GM04504 (cell line): ENCODE measurements around the gene RMI1.
A peak's percentile ranks its signal among the peaks of the same experiment; 100 is the strongest.

Source experiments
- DNase-seq: peaks from one replicate; pipeline ENCODE4 v3.0.0-alpha.2; 2012; ENCODE audit warnings: low read depth

The RMI1 gene

GRCh38 chr9:83969602-83970001 lies 11.0 kb upstream of the RMI1 start:
- DNase-seq = no peak

GRCh38 chr9:83971485-83971884 lies 9.1 kb upstream of the RMI1 start:
- no peak for DNase-seq

DNA sequence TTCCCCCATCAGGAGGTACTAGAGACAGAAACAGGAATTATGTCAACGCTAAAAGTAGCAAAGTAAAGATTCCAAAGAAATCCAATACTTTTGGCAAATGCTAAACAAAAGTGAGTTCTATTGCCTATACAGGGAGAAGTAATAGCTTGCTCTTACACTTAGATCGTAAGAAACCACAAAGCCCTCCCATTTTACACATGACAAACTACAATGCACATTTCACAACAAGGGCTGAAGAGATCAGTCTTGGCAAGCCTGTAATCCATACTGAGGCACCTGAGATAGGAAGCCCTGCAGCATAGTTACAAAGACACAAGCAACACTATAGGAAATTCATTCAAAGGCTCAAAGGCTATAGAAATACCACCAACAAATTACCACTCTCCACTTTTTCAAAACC lies 8.3 kb upstream of the RMI1 start:
- no peak for DNase-seq

- DNase-seq = no peak
Measured at GRCh38 chr9:83975300-83975699, 5.3 kb upstream of the RMI1 start.

DNA sequence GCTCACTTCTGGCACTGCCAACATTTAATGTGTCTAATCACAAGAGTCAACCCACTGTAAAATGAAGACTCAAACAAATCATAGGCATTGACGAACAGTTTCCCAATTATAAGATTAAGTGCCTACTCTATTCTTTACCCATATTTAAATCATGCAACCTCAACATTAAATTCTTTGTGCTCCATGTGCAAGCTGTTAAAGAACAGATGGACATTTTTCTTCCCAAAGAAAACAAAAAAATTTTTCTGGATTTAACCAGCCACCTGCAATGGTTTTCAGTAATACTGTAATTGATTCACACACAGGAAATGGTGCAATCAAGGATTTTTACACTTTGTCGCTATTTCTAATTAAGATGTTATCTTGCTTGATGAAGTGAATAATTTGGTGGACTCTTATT lies 4.2 kb upstream of the RMI1 start:
- DNase-seq = no peak

- no peak for DNase-seq
Measured at GRCh38 chr9:83977196-83977595, 3.4 kb upstream of the RMI1 start.

- peak; percentile 61 for DNase-seq
Measured at GRCh38 chr9:83978992-83979811, 1.4 kb upstream of the RMI1 start.

- peak; percentile 98 for DNase-seq
Measured at GRCh38 chr9:83979812-83980394, 702 bp upstream of the RMI1 start, which contains the start of gene HNRNPK. HNRNPK (minus strand) TSS chr9:83980215; CDS start chr9:83978252, 1,963 bp downstream.

GRCh38 chr9:83981126-83981871 lies 694 bp downstream of the RMI1 start:
- no peak for DNase-seq

- DNase-seq = no peak
Measured at GRCh38 chr9:83986195-83986594, 5.6 kb downstream of the RMI1 start.

GRCh38 chr9:83986765-83987401 lies 6.3 kb downstream of the RMI1 start:
- DNase-seq = no peak

- DNase-seq = no peak
Measured at GRCh38 chr9:83987402-83987791, 6.8 kb downstream of the RMI1 start.

GRCh38 chr9:83988411-83988810 lies 7.8 kb downstream of the RMI1 start:
- DNase-seq = no peak

- no peak for DNase-seq
Measured at GRCh38 chr9:83991355-83991754, 10.8 kb downstream of the RMI1 start.

GRCh38 chr9:83992407-83992806 lies 11.8 kb downstream of the RMI1 start:
- DNase-seq = no peak

GRCh38 chr9:83992901-83993300 lies 12.3 kb downstream of the RMI1 start:
- no peak for DNase-seq

GRCh38 chr9:83996126-83996525 lies 15.5 kb downstream of the RMI1 start:
- no peak for DNase-seq

DNA sequence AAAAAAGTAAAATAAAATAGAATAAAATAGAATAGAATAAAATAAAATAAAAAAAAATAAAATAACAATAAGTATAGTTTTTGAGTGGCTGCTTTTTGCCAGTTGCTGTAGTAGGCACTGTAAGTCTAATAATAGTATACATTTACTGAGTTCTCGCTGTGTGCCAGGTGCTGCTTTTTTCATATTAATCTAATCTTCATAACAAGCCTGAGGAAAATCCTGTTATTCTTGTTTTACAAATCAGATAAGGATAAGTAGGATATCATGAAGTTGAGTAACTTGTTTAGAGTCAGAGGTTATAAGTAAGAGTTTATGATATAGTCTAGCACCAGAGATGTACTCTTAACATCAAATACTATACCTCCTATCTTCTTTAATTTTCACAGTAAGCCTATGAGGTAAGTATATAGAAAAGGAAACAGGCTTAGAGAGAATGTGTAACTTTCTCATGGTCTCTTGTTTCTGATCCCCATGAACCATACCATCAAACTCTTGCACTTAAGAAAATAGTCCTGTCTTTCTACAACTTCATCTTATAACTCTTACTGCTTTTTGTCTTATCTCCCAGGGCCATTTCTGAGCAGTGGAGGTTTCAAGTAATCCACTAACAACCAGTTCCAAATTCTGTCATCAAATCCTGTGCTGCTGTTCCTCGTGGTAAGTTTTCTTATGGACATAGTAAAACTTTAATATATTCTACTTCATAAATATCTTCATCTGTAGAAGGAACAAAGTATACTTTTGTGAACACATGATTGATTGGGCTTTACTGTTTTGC lies 18.7 kb downstream of the RMI1 start:
- DNase-seq = no peak

DNA sequence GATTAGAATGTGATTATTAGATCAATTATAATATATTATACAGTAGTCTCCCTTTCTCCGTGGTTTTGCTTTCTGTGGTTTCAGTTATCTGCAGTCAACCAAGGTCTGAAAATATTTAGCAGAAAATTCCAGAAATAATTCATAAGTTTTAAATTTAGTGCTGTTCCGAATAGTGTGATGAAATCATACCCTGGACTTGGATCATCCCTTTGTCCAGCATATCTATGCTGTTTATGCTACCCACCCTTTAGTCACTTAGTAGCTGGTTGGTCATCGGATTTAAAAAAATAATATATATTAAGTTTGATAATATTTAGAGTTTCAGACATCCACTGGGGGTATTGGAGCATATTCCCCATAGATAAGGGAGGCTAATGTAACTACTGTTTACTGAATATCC lies 19.6 kb downstream of the RMI1 start:
- DNase-seq = no peak

DNA sequence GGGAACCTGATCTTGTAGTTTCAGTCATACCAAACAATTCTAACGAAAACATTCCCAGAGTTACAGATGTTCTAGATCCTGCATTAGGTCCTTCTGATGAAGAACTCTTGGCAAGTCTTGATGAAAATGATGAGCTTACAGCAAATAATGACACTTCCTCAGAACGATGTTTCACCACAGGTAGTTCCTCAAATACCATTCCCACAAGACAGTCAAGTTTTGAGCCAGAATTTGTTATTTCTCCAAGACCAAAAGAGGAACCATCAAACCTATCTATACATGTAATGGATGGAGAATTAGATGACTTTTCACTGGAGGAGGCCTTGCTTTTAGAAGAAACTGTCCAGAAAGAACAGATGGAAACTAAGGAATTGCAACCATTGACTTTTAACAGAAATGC lies 21.0 kb downstream of the RMI1 start:
- DNase-seq = no peak

- DNase-seq = no peak
Measured at GRCh38 chr9:84002344-84002743, 21.7 kb downstream of the RMI1 start.

- DNase-seq = no peak
Measured at GRCh38 chr9:84003246-84003645, 22.6 kb downstream of the RMI1 start.
